NCI-H2171 (cell line): ENCODE results near the gene TIMM17A.

Experiments
- DNase-seq: peaks from one replicate; lab custom pipeline; 2025; lab: John Stamatoyannopoulos, UW

The TIMM17A gene

DNA sequence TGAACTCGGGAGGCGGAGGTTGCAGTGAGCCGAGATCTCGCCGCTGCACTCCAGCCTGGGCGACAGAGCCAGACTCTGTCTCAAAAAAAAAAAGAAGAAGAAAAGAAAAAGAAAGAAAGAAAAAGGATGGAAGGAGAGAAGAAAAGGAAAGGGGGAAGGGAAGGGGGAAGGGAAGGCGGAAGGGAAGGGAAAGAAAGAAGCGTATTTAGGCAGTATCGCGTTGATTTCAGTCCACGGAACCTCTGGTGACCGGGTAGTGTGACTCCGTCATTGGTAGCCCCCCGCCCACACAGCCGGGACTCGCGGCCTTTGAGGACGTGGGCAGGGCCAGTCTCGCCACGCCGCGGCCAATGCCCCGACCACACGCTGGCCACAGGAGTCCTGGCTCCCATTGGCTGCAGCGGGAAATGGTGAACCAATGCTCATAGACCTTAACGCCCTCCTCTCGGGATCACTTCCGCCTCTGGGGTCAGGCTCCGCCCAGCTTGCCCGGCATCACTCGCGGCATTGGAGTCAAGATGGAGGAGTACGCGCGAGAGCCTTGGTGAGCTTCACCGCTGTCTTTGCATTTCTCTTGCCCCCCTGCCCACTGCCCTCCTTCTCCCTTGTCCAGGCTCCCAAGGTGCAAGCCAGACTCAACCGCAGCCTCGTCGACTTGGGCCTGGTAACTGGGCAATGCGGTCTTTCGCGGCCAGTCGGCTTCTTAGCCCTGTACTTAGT lies at the start of gene TIMM17A:
Gene TIMM17A (plus strand): TSS at position 495 of the 720 bp plus-strand sequence. CDS start 24 bp downstream, at position 519.
- peak; percentile 95 for DNase-seq

DNA sequence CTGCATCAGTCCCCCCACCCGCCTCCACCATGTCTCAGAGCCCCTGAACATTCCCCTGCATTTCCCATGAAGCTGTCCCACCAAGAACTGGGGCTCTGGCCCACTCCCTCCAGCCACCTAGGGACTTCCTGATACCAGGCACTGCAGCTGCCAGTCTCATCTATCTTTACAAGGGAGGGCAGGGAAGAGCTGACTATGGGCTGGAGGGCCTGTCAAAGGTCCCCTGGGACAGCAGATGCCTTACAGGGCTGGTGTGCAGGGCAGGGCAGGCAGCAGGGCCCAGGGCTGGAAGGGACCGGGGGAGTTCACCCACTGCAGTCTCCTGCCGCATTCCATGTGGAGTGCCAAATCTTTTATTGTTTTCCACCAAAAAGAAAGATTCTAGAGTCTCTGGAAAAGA lies 49.0 kb upstream of the TIMM17A start:
- peak; percentile 12 for DNase-seq

DNA sequence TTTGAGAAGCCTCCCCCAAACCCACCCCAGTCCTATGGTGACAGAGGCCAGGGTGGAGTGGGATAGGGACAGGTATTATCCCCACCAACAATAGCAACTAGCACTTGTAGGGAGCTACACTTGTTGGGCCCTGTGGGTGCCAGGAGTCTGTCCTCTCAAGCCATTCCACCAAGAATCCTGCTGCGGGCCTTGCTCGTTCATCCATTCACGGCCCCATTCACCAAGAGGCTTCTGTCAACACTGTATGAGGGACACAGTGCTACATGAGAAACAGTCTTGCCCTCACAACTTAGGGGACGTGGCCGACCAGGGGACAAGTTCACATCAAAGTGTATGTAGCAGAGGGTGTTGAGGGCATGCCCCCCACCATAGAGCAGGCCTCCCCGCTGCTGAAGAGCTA lies 47.7 kb upstream of the TIMM17A start:
- no peak for DNase-seq

DNA sequence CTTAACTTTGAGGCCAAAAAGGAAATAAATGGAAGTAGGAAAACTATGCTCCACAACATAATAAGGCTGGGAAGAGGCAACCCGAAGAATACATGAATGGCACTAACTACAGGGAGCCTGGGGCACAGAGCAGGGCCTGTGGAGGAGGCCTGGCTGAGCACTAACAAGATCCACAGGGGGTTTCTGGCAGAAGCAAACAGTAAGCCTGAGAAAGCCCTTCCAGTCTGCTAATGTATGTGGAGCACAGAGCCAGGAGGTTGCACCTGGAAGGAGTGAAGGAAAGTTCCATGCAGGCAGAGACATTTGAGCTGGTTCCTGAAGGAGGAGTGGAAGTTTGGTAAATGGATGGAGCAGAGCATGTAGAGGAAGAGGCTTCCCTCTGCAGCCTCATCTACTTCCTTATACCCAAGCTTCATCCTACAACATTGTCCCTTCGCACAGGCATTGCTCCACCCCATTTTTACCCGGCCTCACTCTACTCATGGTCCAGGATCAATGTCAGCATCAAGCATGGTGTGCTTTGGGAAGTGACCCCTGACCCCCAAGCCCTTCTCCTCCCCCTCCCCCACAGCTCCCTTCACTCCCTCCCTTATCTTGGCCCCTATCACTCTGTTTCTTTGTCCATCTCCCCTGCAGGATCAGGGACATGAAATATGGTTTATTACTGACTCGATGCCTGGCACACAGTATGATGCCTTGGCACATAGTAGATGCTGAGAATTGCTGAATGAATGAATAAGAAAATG lies 43.3 kb upstream of the TIMM17A start:
- DNase-seq = no peak

DNA sequence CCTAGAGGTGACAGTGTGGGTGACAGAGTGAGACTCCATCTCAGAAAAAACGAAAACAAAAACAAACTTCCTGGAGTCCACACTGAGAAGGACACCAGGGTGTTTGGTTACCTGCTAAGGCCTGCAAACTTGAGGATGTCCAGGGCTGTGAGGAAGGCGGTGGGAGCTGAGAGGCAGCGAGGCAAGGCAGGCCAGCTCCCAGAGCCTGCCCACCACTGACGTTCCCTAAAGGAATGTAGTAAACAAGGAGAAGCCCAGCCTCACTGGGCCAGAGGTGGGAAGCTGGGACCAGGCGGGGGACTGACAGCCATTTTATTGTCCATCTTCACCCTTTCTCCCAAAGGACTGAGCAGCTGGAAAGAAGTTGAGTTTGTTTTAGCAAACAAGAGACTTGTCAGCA lies 42.5 kb upstream of the TIMM17A start:
- no peak for DNase-seq

DNA sequence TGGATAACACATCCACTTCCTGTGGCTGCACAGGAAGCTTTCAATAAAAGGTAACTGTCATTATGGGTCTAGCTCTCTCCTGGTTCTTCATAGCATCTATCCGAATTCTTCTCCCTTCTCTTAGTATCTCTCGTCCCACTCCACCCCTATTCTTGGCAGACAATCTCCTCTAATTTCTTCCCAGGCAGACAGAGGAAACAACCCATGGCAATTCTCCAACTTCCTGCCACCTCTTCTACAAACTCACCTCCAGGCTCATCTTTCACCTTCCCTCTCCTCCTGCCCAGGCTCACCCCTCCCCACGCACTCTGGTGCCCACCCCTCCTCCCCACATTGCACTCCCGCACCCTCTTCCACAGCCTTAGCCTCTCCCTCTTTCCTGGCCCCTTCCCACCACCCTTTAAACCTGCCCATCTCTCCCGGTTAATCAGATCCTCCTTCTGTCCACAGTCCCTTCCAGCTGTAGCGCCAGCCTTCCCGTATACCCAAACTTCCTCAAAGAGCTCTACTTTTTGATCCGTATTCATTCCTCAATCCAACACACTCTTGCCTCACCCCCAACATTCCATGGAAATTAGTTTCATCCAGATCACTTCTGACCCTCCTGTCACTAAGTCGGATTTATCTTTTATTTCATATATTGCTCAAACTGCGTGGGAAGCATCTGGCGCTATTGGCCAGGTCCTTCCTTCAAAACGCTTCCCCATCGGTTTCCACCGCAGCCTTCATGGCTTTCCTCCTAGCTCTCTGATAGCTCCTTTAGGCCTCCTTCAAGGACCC lies 40.7 kb upstream of the TIMM17A start:
- DNase-seq = no peak

DNA sequence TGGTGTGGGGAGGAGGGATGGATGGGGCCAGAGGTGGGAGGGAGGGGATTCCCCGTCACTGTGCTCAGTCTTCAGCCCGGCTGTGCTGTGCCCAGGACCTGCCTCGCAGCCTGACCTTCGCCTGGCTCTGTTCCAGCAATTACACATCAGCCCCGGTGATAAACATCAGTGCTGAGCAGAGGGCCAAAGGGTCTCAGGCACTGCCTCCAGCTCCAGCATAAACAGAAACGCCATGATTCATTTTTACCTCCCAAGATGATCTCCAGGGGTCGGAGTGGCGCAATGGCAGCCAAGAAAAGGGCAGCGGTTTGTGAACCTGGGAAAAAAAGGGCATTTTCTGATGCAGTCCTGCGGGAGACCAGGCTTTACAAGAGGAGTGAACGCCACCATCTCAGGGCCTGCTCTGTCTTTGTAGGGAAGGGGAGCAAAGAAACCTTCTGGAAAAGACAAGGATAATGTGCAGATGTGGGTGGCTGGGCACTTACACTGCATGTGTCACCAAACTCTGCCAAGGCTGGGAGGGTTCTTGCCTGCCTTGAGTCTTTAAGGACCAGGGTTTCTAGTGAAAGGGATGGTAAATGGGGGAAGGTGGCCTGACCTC lies 38.6 kb upstream of the TIMM17A start:
- DNase-seq = peak; percentile 19

DNA sequence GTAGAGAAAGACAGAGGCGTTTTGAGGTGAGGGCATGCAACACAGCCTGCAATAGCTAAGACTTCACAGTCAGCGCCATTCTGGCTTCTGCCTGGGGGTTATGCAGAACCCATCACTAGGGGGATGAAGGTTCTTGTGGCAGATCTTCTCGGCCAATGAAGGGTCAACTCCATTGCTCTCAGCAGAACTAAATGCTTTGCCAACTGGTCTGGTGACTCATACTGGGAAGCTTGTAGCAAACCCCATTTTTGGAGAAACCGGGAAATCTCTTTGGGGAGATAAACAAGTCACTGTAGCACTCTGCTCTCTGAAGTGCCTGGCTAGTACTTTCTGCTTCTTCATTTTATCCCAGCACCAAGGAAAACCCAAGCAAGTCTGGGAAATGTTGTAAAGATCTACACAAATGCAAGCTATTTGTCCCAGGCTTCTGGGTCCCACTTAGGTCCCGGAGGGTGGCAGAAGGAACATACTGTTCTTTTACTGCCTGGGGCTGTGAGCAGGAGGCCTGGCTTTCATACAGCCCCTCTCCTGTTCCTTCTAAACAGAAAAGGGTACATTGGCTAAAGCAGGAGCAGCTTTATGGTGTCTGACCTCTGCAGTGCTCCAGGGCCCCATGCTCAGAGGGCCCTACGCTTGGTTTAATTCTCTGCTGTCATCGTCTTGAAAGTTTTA lies 37.8 kb upstream of the TIMM17A start:
- DNase-seq = no peak

DNA sequence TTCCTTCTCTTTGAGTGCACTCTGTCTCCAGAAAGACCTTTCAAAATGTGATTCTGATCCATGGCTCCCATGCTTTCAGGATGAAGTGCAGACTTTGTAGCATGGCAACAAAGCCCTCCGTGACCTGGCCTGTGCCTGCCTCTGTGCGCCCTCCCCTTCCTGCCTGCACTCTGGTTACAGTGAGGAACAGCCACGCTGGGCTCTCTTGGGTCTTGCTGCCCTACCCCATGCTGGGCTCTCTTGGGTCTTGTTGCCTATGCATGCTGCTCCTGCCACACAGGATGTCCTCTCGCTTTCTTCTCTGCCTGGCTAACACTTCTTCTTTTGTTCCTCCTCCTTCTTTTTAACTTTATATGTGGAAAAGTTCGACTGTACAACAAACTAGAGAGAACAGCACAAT lies 37.0 kb upstream of the TIMM17A start:
- no peak for DNase-seq

DNA sequence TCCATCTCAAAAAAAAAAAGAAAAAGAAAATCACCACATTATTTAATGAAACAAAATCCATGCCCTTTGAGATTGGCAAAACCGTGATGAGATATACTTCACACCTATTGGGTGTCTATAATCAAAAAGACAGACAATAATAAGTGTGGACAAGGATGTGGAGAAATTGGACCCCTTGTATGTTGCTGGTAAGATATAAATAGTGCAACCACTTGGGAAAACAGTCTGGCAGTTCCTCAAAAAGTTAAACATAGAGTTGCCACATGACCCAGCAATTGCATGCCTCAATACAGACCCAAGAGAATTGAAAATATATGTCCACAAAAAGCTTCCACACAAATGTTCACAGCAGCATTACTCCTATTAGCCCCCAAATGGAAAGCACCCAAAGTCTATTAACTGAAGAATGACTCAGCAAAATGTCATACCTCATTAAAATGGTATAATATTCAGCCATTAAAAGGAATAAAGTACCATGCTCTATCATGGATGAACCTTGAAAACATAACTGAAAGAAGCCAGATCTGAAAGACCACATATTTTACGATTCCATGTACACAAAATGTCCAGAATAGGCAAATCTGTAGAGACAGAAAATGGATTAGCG lies 33.2 kb upstream of the TIMM17A start:
- DNase-seq = no peak

DNA sequence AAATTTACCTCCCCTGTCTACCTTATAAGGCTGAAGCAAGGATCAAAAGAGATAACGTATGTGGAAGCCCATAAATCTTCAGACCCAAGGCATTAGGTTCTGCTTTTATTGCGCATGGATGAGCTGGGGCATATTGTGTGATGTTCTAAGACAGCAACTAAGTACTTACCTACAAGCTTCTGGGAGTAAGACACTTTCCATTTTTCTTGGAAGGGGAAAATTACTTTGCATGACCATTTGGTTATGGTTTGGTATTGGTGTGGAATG lies 30.1 kb upstream of the TIMM17A start:
- peak; percentile 11 for DNase-seq

DNA sequence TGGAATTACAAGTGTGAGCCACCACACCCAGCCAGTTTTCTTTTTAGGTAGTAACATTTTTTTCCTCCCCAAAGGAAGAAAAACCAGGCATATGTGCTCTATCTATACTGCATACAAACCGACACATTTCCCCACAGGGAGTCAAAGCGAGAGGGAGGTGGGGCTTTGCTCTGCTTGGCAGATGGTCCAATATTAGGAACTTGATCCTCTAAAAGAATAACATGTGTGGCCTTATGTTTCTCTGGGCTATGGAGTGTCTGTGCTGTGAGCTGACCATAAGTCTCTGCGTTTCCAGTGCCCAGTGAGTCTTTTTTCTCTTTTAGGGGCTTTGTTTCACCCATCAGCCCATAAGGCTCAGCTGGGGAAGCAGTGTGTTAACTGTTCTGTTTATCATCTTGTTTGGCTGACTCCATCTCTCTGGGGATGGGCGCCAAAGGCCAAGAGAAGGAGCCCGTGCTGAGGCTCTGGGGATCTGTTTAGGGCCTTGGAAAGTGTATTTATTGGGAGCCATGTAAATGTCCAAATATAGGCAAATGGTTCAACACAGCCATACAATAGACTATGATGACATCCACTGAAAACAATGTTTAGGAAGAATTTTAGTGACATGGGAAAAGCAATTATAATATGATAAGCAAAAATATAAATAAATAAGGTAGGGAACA lies 29.2 kb upstream of the TIMM17A start:
- peak; percentile 89 for DNase-seq

DNA sequence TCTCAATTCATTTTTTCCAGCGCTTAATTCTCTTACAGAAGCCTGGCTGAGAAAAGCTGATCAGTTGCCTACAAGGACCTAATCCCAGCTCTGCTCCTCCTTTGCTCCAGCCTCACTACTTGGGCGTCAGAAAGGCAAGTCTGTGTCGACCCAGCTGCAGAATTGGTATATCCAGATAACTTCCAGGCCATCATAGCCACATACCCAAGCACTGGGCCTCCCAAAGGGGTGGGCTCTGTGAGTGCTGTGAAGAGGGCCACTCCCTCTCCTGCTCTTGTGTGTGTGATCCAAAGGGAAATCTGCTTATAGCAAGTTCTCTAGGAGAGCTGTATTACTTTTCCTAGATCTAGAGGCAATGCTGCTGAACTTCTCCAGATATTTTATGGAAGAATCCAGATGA lies 27.0 kb upstream of the TIMM17A start:
- no peak for DNase-seq

DNA sequence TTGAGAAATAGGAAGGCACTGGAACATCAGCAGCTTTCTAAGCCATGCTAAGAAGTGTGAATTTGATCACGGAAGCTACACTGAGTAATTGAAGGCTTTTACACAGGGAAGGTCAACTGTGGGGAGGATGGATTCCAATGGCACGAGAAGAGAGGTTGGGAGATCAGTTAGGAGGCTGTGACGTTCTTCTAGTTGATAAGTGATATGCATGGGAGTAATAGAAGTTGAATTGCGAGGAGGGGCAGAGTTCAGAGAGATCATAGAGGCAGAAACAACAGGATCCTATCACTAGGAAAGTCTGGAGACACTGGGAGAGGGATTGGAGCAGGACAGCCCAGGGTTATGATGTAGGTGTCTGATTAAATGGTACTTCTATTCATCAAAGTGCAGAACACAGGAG lies 25.2 kb upstream of the TIMM17A start:
- DNase-seq = no peak

DNA sequence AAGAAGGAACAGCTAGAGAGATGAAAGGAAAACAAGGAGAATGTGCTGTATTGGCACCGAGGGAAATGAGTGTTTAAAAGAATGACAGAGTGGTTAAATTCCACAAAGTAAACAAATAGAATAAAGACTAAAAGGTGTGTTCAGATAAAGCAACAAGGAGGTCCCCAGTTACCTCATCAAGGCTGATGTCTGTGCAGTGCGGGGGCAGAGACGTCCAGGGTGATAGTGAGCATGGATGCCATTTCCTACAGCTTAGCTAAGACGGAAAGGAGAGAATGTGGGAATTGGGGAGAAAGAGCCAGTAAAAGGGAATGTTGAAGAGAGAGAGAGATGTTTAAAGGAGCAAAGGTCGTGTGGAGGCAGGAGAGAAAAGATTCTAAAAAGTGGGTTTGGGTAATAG lies 24.5 kb upstream of the TIMM17A start:
- no peak for DNase-seq

DNA sequence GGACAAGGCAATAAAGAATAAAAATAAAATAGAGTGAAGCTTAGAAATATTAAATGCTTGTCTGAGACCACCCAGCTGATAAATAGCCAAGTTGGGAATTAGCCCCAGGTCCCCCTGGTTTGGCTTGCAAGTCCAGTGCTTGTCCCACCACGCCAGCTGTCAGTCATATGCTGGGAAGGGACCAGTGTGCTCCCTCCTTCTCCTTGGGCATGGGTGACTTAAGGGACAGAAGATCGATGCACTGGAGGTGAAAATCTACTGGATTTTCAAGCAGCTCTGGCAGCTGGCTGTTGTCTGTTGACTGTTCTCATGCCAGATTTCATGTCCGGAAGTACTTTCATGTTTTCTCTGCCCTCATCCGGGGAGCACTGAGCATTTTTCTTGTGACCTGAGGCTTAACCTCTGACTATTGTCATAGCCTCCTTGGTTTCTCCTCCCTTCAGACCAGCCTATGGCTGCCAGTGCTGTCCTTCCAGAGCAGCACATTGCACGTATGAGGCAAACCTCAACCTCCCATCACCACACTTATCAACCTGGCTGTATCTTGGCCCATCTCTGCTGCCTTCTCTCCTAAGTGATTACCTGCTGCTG lies 21.4 kb upstream of the TIMM17A start:
- no peak for DNase-seq

DNA sequence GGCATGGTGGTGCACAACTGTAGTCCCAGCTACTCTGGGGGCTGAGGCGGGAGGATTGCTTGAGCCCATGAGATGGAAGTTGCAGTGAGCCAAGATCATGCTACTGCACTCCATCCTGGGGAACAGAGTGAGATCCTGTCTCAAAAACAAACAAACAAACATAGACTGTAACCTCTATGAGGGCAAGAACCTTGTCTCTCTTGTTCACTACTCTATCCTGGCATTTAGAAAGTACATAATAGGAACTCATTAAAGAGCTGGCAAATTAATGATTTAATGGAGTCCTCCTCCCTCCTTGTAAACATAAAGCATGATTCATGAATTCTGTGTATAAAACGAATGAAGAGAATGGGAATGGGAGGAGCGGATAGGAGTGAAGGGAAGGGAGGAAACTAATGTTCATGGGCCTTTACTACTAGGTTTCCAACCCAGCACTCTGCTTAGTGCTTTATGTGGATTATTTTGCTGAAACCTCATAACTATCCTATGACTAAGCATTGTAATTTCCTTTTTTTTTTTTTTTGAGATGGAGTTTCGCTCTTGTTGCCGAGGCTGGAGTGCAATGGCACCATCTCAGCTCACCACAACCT lies 17.6 kb upstream of the TIMM17A start:
- no peak for DNase-seq

DNA sequence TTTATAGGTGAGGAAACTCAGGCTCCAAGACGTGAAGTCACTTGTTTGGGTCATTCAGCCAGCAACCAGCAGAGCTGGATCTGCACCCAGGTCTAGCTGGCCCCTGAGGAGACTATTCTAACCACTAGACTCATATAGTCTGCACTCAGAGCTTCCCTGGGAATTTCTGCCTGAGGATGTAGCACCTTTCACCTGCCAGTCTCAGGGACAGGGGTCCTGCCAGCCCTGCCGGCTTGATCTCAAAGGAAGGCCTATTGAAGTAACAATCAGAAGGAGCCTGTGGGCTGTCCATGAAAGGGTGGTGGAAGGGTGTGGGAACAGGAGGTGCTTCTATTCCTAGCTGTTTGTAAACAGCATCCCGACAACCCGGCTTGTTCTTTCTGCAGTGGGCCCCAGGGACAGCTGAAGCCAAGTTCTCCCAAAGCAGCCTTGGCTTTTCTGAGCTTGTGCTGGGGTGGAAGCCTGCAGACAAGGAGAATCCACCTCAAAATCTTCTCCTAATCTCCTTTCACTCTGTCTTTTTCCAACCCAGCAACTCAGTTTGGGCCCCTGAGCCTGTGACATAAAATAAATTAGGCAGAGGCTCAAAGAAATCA lies 16.8 kb upstream of the TIMM17A start:
- DNase-seq = no peak

DNA sequence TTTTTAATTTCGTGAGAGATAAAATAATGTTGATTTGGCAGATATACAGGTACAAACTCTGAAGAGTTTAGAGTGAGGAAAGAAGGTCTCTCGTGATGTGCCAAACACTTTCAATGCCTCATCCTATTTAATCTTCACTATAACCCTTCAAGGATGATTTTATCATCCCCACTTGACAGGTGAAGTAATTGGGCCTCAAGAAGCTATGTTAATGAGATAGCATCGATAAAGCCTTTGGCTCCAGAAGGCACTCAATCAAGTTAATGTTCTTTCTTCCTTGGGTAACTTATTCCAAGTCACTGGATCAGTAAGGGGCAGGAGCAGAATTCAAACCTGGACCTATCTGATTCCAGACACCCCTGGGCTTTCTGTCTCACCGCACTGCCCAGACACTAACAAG lies 16.2 kb upstream of the TIMM17A start:
- no peak for DNase-seq

DNA sequence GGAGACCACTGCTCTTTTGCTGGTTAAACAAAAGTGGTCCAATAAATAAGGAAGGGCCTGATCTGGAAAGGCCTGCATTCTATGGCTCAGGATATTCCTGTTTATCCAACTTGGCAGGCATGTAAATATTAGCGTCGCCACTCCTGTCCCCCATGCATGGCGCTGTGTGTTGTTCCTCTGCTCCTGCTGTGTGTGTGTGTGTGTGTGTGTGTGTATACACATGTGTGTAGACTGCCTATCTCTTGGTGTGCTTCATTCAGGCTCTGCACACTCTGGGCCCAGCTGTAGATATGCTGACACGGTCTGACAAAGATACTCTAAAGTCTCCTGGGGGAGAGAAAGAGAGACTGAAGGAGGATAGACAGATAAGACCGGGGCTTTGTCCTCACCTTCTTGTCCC lies 15.7 kb upstream of the TIMM17A start:
- no peak for DNase-seq
